ENCODE data around the gene MRNIP.
A peak's percentile ranks its signal among the peaks of the same experiment; 100 is the strongest.

MRNIP gene

DNA sequence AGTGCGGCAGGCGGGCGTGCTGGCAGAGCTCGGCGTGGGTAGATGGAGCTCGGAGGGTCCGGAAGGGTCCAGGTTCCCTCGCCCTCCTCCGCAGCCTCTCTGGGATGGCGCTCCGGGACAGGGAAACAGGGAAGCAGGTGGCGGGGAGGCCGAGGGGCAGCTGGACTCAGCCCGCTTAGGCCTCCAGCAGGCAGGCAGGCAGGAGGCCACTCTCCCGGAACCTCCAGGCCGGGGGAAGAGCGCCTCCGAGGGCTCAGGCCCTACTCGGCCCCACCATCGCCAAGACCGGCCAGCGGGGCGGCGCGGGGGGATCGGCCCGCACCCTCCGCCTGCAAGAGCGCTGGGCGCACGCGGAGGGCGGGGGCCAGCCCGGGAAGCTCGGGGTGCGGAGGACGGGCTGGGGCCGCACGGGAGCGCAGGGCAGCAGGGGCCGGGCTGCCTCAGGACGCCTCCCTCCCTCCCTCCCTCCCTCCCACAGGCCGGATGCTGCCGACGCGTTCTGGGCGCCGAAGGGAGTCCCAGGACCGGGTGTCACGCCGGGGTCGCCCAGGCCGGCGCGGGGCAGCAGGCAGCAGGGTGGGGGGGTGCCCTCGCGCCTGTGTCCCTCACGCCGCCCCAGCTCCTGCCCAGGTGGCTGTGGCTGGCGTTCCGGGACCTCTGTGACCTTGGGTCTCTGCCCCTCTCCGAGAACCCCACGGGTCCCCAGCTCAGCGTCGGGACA lies 52.9 kb downstream of the MRNIP start:
- no CpG with 5 or more reads among the region's 65 CpGs for WGBS (ENCODE audit: extremely low coverage, insufficient coverage, insufficient read length)
- peak in 1 of 2 donors; percentile 36 for DNase-seq
- peak overlapping the region; percentile 71 for H2AK5ac ChIP-seq (ENCODE audit: low read length)
- peak overlapping the region; percentile 85 for H2BK5ac ChIP-seq (ENCODE audit: low read depth, low read length, poor library complexity)
- H4K91ac ChIP-seq (ENCODE audit: low read depth, low read length), result peak overlapping the region; percentile 97
- H3K14ac ChIP-seq (ENCODE audit: low read length), result peak overlapping the region; percentile 95
- H3K79me2 ChIP-seq (ENCODE audit: control insufficient read depth, insufficient read depth, low read length, poor library complexity), result peaks cover 19% of the 10 kb centered on the region
- peak overlapping the region; percentile 80 for H2AFZ ChIP-seq (ENCODE audit: insufficient read depth, low read length, poor library complexity)
- no peaks in the 10 kb centered on the region for H3K27me3 ChIP-seq (ENCODE audit: insufficient read depth, low read length)
- H3K9ac ChIP-seq (ENCODE audit: low read length), result peak overlapping the region; percentile 94
- H2BK12ac ChIP-seq (ENCODE audit: low read length), result no peak overlapping the region
- peak overlapping the region; percentile 86 for H3K4me3 ChIP-seq (ENCODE audit: low read depth, low read length)
- H2BK120ac ChIP-seq (ENCODE audit: insufficient read depth, low read length, poor library complexity), result peak overlapping the region; percentile 89
- H3K4me2 ChIP-seq (ENCODE audit: low read length), result peak overlapping the region; percentile 71
- peaks cover 23 to 25% of the 10 kb centered on the region in 2 experiments for H3K36me3 ChIP-seq (ENCODE audit: control insufficient read depth in 1 of 2, insufficient read depth in 2 of 2, low read length in 2 of 2)
- H3K79me1 ChIP-seq (ENCODE audit: low read length), result peaks cover 15% of the 10 kb centered on the region
- H4K8ac ChIP-seq (ENCODE audit: low read depth, low read length), result peak overlapping the region; percentile 85
- H3K4ac ChIP-seq (ENCODE audit: low read depth, low read length), result peak overlapping the region; percentile 95
- H3K4me1 ChIP-seq (ENCODE audit: control insufficient read depth in 1 of 2, insufficient read depth in 2 of 2, low read length in 2 of 2), result peaks cover 13 to 19% of the 10 kb centered on the region in 2 experiments
- H3K23ac ChIP-seq (ENCODE audit: low read length), result no peak overlapping the region
- peak overlapping the region; percentile 98 for H3K18ac ChIP-seq (ENCODE audit: low read length)
- peak overlapping the region; percentile 56 for H3K27ac ChIP-seq (ENCODE audit: low read depth, low read length)
- H4K12ac ChIP-seq (ENCODE audit: low read depth, low read length), result peak overlapping the region; percentile 64
- no peaks in the 10 kb centered on the region for H3K9me3 ChIP-seq (ENCODE audit: insufficient read depth, low read depth, low read length)

DNA sequence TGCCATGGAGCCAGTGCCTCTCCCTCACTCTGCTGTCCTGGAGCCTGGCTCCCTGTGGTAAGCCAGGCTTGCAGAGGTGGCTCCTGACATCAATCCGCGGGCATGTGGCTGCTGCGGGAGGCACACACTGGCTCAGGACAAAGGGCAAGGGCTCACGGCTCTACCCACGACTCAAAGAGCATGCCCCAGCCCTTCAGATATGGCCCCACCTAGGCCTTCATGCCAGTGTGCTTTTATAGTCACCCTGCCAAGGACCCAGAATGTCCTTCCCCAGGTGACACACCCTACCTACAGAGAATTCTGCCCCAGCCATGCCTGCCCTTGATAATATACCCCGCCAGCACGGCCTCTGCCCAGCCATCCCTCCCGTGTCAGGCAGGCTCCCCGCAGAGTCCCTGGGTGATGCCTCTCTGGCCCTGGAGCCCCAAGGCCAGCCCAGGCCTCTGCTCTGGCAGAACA lies 53.5 kb downstream of the MRNIP start:
- Histone ChIP-seq H2BK120ac (ENCODE audit: insufficient read depth, low read length, poor library complexity) (no peak overlapping the region), H4K12ac (ENCODE audit: low read depth, low read length) (peak overlapping the region; percentile 46), H3K79me2 (ENCODE audit: control insufficient read depth, insufficient read depth, low read length, poor library complexity) (peaks cover 19% of the 10 kb centered on the region), H3K23ac (ENCODE audit: low read length) (no peak overlapping the region), H2BK12ac (ENCODE audit: low read length) (no peak overlapping the region), H3K4me1 (ENCODE audit: control insufficient read depth in 1 of 2, insufficient read depth in 2 of 2, low read length in 2 of 2) (peaks cover 13 to 19% of the 10 kb centered on the region in 2 experiments), H2BK5ac (ENCODE audit: low read depth, low read length, poor library complexity) (no peak overlapping the region), H3K27ac (ENCODE audit: low read depth, low read length) (no peak overlapping the region), H3K9ac (ENCODE audit: low read length) (peak overlapping the region; percentile 78), H3K4me2 (ENCODE audit: low read length) (peak overlapping the region; percentile 71), H4K91ac (ENCODE audit: low read depth, low read length) (peak overlapping the region; percentile 97), H3K4ac (ENCODE audit: low read depth, low read length) (peak overlapping the region; percentile 95), H4K8ac (ENCODE audit: low read depth, low read length) (peak overlapping the region; percentile 15), H3K9me3 (ENCODE audit: insufficient read depth, low read depth, low read length) (no peaks in the 10 kb centered on the region), H3K27me3 (ENCODE audit: insufficient read depth, low read length) (no peaks in the 10 kb centered on the region), H3K79me1 (ENCODE audit: low read length) (peaks cover 15% of the 10 kb centered on the region), H2AK5ac (ENCODE audit: low read length) (peak overlapping the region; percentile 41), H3K4me3 (ENCODE audit: low read depth, low read length) (peak overlapping the region; percentile 86), H3K14ac (ENCODE audit: low read length) (peak overlapping the region; percentile 76), H2AFZ (ENCODE audit: insufficient read depth, low read length, poor library complexity) (peak overlapping the region; percentile 13), H3K36me3 (ENCODE audit: control insufficient read depth in 1 of 2, insufficient read depth in 2 of 2, low read length in 2 of 2) (peaks cover 29 to 31% of the 10 kb centered on the region in 2 experiments), H3K18ac (ENCODE audit: low read length) (peak overlapping the region; percentile 75)
- DNase-seq, result no peak
- WGBS (ENCODE audit: extremely low coverage, insufficient coverage, insufficient read length), result no CpG with 5 or more reads among the region's 9 CpGs

DNA sequence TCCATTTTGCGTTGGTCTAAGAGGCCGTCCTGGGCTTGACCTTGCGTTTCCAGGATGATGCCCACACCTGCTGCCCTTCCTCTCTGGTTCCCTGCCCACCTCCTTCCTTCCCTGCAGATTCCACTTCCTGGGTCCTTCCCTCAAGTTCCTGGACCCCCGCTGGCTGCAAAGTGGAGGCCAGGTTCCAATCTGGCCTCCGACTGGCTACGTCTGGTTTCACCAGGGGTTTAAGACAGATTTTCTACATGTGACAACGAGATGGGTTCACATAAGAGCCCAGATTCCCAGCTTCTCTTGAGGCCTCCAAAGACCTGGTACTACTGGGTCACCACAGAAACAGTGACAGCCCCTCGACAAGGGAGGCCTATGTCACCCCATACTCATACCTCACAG lies 54.1 kb downstream of the MRNIP start:
- Histone ChIP-seq H2BK12ac (ENCODE audit: low read length) (no peak overlapping the region), H3K36me3 (ENCODE audit: control insufficient read depth in 1 of 2, insufficient read depth in 2 of 2, low read length in 2 of 2) (peaks cover 34 to 37% of the 10 kb centered on the region in 2 experiments), H3K9me3 (ENCODE audit: insufficient read depth, low read depth, low read length) (no peaks in the 10 kb centered on the region), H3K4me3 (ENCODE audit: low read depth, low read length) (no peak overlapping the region), H3K14ac (ENCODE audit: low read length) (no peak overlapping the region), H3K4ac (ENCODE audit: low read depth, low read length) (peak overlapping the region; percentile 16), H3K18ac (ENCODE audit: low read length) (no peak overlapping the region), H3K4me1 (ENCODE audit: control insufficient read depth in 1 of 2, insufficient read depth in 2 of 2, low read length in 2 of 2) (peaks cover 13 to 19% of the 10 kb centered on the region in 2 experiments), H2AFZ (ENCODE audit: insufficient read depth, low read length, poor library complexity) (no peak overlapping the region), H4K8ac (ENCODE audit: low read depth, low read length) (no peak overlapping the region), H4K12ac (ENCODE audit: low read depth, low read length) (no peak overlapping the region), H2BK5ac (ENCODE audit: low read depth, low read length, poor library complexity) (no peak overlapping the region), H4K91ac (ENCODE audit: low read depth, low read length) (no peak overlapping the region), H3K27me3 (ENCODE audit: insufficient read depth, low read length) (no peaks in the 10 kb centered on the region), H2AK5ac (ENCODE audit: low read length) (no peak overlapping the region), H3K9ac (ENCODE audit: low read length) (no peak overlapping the region), H3K23ac (ENCODE audit: low read length) (no peak overlapping the region), H3K4me2 (ENCODE audit: low read length) (peak overlapping the region; percentile 71), H3K79me1 (ENCODE audit: low read length) (peaks cover 15% of the 10 kb centered on the region), H3K27ac (ENCODE audit: low read depth, low read length) (no peak overlapping the region), H3K79me2 (ENCODE audit: control insufficient read depth, insufficient read depth, low read length, poor library complexity) (peaks cover 19% of the 10 kb centered on the region), H2BK120ac (ENCODE audit: insufficient read depth, low read length, poor library complexity) (no peak overlapping the region)
- WGBS (ENCODE audit: extremely low coverage, insufficient coverage, insufficient read length), result no CpG with 5 or more reads among the region's 8 CpGs
- no peak for DNase-seq

DNA sequence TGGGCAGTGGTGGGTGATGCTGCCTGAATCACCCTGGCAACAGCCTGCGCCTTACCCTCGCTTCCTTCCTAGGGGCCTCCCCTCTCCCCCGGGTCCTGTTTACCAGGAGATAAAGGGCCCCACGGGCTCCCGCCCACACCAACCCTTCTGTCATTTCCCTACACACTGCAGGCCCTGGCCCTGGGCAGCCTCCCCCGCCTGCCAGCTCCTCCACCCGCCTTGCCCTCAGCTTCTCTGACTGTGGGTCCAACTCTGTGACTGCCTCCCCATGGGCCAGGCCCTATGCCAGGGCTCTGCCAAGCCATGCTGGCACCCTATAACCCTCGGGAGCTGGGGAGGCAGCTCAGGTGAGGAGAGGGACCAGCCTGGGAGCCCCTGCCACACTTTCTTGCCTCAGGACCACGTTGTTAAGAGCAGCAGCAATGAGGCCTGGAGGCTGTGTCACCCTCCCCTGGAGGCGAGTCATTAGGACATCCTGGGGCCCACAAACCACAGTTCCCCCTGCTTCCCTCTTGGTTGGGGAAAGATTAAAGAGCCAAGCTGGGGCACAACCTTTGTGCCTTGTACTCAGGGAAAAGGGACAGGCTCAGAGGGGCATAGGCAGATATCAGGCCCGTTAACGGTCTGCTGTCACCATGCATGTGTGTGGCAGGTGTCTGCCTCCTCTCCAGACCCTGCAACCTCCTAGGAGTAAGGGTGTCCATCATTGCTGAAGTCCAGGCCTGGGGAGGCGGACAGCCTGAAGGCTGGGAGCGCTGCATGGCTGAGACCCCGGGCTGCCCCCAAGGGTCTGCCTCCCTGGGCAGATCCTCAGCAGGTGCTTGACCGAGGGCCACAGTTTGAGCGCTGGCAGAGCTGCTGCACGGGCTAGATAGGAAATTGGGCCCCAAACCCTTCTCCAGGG lies 54.7 kb downstream of the MRNIP start:
- no peak overlapping the region for H3K23ac ChIP-seq (ENCODE audit: low read length)
- H3K14ac ChIP-seq (ENCODE audit: low read length), result no peak overlapping the region
- H2AFZ ChIP-seq (ENCODE audit: insufficient read depth, low read length, poor library complexity), result no peak overlapping the region

More for the DNA sequence above, 54.7 kb downstream of the MRNIP start:
- Histone ChIP-seq H3K4ac (ENCODE audit: low read depth, low read length) (peak overlapping the region; percentile 16), H2AK5ac (ENCODE audit: low read length) (no peak overlapping the region), H3K27me3 (ENCODE audit: insufficient read depth, low read length) (no peaks in the 10 kb centered on the region), H4K91ac (ENCODE audit: low read depth, low read length) (no peak overlapping the region), H3K9ac (ENCODE audit: low read length) (no peak overlapping the region), H3K27ac (ENCODE audit: low read depth, low read length) (no peak overlapping the region), H3K4me2 (ENCODE audit: low read length) (no peak overlapping the region), H2BK5ac (ENCODE audit: low read depth, low read length, poor library complexity) (no peak overlapping the region), H3K79me1 (ENCODE audit: low read length) (peaks cover 15% of the 10 kb centered on the region), H2BK120ac (ENCODE audit: insufficient read depth, low read length, poor library complexity) (no peak overlapping the region), H3K4me3 (ENCODE audit: low read depth, low read length) (no peak overlapping the region), H3K79me2 (ENCODE audit: control insufficient read depth, insufficient read depth, low read length, poor library complexity) (peaks cover 19% of the 10 kb centered on the region), H4K12ac (ENCODE audit: low read depth, low read length) (no peak overlapping the region), H3K4me1 (ENCODE audit: control insufficient read depth in 1 of 2, insufficient read depth in 2 of 2, low read length in 2 of 2) (peaks cover 13 to 19% of the 10 kb centered on the region in 2 experiments), H4K8ac (ENCODE audit: low read depth, low read length) (no peak overlapping the region), H3K18ac (ENCODE audit: low read length) (no peak overlapping the region), H3K36me3 (ENCODE audit: control insufficient read depth in 1 of 2, insufficient read depth in 2 of 2, low read length in 2 of 2) (peaks cover 41 to 43% of the 10 kb centered on the region in 2 experiments), H3K9me3 (ENCODE audit: insufficient read depth, low read depth, low read length) (no peaks in the 10 kb centered on the region), H2BK12ac (ENCODE audit: low read length) (no peak overlapping the region)
- DNase-seq, result no peak
- no CpG with 5 or more reads among the region's 18 CpGs for whole genome bisulfite sequencing (ENCODE audit: extremely low coverage, insufficient coverage, insufficient read length)

All from trophoblast cell (in vitro differentiated cells and primary cell).